ENCODE data around the gene VMA21.

GRCh38 chrX:151365579-151365978 is 31.4 kb upstream of the VMA21 start:
- no peak for TF ChIP-seq YY1 (IDR thresholded peaks at IDR 0.05; ENCODE audit: insufficient read depth, insufficient read length)
- no peak for TF ChIP-seq ZNF274 (IDR thresholded peaks at IDR 0.05; ENCODE audit: low read depth, low read length)

All from NT2/D1 (cell line).